ENCODE results near the gene MARVELD1. TPM values are rescaled to one million over a fixed set of nuclear protein-coding genes. Genes with fewer than 3 reads are reported as not detected.

Gene MARVELD1
- total and polyA plus RNA-seq, 2 of the 13 experiments (the other 11 are each of a cell fraction or from before 2014, with no cell fraction given), result not detected

GRCh38 chr10:97707134-97707861 is 6.2 kb upstream of the MARVELD1 start (continued):
- TF ChIP-seq USF2 (IDR thresholded peaks at IDR 0.05; ENCODE audit: low read depth, low read length), result no peak
- no peak for TF ChIP-seq USF2 (CRISPR knock-in tag; IDR thresholded peaks at IDR 0.05; ENCODE audit: borderline replicate concordance)
- TF ChIP-seq ZMYM3 (CRISPR knock-in tag; IDR thresholded peaks at IDR 0.05), result peak; percentile 65; the same call in 1 of the 2 replicates
- TF ChIP-seq SAFB2 (CRISPR knock-in tag; IDR thresholded peaks at IDR 0.05; ENCODE audit: borderline replicate concordance, low read depth), result 0 out of 2 replicates have a peak, but pooled peaks have one; percentile 28
- no peak for TF ChIP-seq MED8 (CRISPR knock-in tag; IDR thresholded peaks at IDR 0.05; ENCODE audit: insufficient replicate concordance)
- TF ChIP-seq ZSCAN31 (CRISPR knock-in tag; IDR thresholded peaks at IDR 0.05; ENCODE audit: low read depth), result no peak; the same call in 1 of the 2 replicates
- peak; percentile 61; the same call in 1 of the 2 replicates for TF ChIP-seq TARDBP (CRISPR knock-in tag; IDR thresholded peaks at IDR 0.05)
- TF ChIP-seq STAG1 (CRISPR knock-in tag; IDR thresholded peaks at IDR 0.05), result peak; percentile 12; the same call in 1 of the 2 replicates
- peak; percentile 87 for TF ChIP-seq MAX (IDR thresholded peaks at IDR 0.05)
- no peak for TF ChIP-seq ZNF75D (CRISPR knock-in tag; IDR thresholded peaks at IDR 0.05; ENCODE audit: borderline replicate concordance)
- peak; percentile 20 for TF ChIP-seq ZNF883 (CRISPR knock-in tag; IDR thresholded peaks at IDR 0.05; ENCODE audit: not compliant biosample characterization)
- TF ChIP-seq WIZ (CRISPR knock-in tag; IDR thresholded peaks at IDR 0.05), result peak; percentile 83; the same call in 1 of the 2 replicates
- peak; percentile 60 for TF ChIP-seq ZNF18 (CRISPR knock-in tag; IDR thresholded peaks at IDR 0.05; ENCODE audit: insufficient replicate concordance)
- TF ChIP-seq ZNF543 (CRISPR knock-in tag; IDR thresholded peaks at IDR 0.05), result no peak
- peak; percentile 52 for TF ChIP-seq SRSF1 (optimal IDR thresholded peaks at IDR 0.05; ENCODE audit: low read depth, low read length)

All from HepG2 (cell line).